Activated CD4-positive, alpha-beta T cell treated with anti-CD3 and anti-CD28 coated beads for 4 hours (primary cell): Measurements from ENCODE around the gene KLRC4.
"Not testable (repeated sequence)": the region's sequence is repeated elsewhere in the genome, so short reads cannot be mapped to it uniquely, and the experiment has no call there.

ENCODE experiments used
- DNase-seq, 2 donors: peaks; one replicate each; pipeline ENCODE4 v3.0.0-alpha.2; 2020

Gene KLRC4, protein sequence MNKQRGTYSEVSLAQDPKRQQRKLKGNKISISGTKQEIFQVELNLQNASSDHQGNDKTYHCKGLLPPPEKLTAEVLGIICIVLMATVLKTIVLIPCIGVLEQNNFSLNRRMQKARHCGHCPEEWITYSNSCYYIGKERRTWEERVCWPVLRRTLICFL

DNA sequence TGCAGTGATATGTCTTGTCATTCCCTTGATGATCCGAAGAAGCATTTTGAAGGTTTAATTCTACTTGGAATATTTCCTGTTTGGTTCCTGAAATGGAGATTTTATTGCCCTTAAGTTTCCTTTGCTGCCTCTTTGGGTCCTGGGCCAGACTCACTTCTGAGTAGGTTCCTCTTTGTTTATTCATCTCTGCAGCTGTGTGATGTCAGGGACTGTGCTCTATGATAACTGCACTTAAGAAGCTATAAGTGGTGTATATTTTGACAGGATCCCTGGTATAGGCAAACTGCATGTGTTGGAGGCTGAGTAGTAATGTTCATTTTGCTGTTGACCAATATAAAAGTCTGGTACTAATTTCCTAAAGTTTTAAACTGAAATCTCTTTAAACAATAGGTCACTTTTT, at the start of gene KLRC4:
KLRC4 (minus strand) TSS at position 366 of the 400 bp plus-strand sequence; CDS start at position 184, 182 bp downstream.
- no peak for DNase-seq

DNA sequence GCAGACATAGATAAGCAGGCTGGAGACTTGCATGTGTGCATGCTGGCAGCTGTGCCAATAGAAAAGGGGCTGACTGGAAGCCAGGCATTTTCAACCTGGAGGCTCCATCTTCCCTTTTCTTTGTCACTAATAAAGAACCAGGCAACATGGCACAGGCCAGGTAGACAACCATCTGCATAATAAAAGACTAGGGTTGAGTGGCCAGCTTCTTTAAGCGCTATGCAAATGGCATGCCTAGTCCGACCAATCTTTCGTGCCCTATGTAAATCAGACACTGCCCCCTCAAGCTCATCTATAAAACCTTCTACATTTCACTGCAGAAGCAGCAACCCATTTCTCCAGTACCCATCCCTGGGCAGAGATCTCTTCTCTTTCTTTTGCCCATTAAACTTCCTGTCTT, 48.2 kb upstream of the KLRC4 start:
- no peak for DNase-seq

DNA sequence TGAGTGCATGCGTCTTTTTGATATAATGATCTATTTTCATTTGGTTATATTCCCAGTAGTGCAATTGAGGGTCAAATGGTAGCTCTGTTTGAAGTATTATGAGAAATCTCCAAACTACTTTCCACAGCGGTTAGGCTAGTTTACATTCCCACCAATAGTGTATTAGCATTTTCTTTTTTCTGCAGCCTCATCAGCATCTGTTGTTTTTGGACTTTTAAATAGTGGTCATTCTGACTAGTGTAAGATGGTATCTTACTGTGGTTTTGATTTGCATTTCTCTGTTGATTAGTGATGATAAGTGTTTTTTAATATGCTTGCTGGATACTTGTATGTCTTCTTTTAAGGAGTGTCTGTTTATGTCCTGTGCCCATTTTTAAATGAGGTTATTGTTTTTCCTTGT, 47.3 kb upstream of the KLRC4 start:
- DNase-seq, result no peak

DNA sequence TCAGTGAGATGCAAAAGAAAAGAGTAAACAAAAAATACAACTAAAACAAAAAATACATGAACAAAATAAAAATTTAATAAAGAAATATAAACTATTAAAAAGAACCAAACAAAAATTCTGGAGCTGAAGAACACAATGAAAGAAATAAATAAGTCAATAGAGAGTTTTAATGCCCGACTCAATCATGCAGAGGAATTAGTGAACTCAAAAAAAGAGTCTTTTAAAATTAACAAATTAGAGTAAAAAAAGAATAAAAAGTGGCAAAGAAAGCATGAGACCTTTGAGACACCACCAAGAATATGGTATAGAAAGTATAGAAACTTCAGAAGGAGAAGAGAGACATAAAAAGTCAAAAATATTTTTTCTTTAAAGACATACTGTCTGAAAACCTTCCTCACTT, 46.2 kb upstream of the KLRC4 start:
- DNase-seq, result no peak

DNA sequence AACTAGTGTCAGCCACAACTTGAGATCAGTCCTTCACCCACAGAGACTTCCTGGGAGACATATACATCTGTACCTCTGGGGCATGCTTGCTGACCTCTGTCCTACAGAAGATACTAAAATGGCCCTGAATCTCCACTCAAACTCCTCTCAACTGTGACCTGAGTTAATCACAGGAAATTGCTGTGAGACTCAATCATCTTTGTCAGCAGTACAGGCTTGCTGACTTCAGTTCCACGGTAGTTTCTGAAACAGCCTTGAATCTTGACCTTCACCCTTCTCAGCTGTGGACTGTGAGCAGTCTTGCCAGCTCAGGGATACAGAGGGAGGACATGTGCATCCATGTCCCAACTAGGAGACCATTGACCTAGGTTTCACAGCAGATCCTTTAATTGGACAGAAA, 45.0 kb upstream of the KLRC4 start:
- no peak for DNase-seq

DNA sequence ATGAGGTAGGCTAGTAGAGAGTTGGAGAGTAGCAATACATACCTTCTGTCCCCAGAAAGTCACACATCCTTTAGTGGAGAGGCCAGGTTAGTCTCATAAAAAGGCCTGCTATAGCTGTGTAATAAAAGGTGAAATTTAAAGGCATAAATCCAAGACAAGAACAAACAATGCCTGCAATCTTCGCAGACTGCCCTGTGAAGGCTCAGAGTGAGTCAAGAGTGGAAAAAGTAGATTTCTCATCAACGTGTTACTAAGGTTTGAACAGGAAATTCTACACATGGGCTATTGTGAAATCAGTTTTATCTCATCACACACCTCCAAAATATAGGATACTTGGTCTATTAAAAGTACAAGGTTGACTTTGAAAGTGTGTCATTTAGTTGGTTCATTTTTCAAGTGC, 43.6 kb upstream of the KLRC4 start, which contains the start of gene KLRC1:
KLRC1 (minus strand) TSS at position 222 of the 400 bp plus-strand sequence. CDS start 2,221 bp downstream, outside the sequence.
- no peak for DNase-seq

DNA sequence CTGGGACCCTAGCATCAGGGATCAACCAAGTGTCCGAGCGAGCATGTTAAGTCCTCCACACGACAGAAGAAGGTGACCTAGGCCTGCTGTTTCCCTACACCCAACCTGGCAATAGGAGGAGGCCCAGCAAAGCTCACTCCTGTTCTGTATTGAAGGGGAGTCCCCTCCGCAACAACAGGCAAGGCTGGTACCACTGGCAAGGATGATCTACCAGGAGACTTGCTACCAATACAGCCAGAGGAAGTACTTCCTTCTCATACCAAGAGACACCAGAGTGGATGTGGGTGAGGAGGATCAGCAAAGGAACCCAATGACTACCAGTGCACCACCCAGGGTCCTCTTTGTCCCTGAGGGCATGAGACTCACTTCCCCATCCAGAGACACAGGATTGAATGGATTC, 38.7 kb upstream of the KLRC4 start:
- no peak for DNase-seq

DNA sequence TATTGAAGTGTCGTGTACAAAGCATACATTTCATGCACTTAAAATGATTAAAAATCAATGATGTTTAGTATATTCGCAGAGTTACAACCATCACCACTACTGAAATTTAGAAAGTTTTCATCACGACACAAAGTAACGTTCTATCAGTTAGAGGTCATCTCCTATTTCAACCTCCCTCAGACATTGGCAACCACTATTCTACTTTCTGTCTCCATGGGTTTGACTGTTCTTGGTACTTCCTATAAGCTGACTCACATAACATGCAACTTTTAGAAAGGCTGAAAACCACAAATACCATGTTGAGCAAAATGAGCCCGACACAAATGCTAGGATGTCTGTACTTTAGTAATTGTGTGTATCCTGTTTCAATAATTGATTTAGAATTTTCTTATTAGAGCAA, 36.5 kb upstream of the KLRC4 start:
- DNase-seq, result not testable (repeated sequence)

DNA sequence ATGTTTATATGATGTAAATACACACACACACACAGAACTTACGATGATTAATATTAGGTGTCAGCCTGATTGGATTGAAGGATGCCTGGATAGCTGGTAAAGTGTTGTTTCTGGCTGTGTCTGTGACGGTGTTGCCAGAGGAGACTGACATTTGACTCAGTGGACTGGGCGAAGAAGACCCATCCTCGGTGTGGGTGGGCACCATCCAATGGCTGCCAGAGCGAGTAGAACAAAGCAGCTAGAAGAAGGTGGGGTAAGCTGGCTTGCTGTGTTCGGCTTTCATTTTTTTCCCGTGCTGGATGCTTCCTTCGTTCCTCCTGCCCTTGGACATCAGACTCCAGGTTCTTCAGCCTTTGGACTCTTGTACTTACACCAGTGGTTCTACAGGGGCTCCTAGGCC, 31.6 kb upstream of the KLRC4 start:
- not testable (repeated sequence) for DNase-seq

DNA sequence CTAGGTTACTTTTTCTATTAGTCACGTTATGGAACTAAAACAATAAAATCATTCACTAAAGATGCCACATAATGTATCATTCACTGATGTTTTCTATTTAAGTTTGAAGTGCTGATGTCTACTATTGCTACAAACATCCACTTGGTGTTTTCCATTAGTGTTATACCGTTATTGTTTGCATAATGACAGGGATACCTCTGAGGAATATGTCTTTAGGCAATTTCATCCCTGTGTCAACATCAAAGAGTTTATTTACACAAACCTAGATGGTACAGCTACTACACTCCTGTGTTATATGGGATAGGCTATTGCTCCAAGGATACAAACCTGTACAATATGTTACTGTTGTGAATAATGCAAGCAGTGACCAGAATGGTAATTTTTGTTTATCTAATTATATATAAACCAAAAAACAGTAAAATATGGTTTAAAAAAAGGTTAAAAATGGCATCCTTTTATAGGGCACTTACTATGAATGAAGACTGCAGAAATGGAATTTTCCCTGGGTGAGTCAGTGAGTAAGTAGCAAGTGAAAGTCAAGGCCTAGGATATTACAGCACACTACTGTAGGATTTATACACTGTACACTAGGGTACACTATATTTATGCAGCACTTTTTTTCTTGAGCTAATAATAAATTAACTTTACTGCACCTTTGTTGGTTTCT, 30.2 kb upstream of the KLRC4 start:
- not testable (repeated sequence) for DNase-seq

DNA sequence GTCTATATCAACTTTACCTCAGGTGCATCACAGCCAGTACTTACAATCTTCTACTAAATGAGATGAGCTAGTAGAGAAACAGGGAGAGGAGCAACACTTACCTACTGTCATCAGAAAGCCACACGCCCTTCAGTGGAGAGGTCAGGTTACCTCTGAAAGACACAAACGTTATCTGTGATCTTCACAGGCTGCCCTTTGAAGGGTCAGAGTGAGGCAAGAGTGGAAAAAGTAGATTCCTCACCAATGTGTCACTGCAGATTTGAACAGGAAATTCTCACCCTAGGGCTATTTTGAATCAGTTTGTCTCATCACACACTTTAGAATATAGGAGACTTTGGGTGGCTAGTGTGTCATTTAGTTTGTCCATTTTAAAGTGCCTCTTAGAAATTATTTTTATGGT, 28.0 kb upstream of the KLRC4 start:
- not testable (repeated sequence) for DNase-seq

DNA sequence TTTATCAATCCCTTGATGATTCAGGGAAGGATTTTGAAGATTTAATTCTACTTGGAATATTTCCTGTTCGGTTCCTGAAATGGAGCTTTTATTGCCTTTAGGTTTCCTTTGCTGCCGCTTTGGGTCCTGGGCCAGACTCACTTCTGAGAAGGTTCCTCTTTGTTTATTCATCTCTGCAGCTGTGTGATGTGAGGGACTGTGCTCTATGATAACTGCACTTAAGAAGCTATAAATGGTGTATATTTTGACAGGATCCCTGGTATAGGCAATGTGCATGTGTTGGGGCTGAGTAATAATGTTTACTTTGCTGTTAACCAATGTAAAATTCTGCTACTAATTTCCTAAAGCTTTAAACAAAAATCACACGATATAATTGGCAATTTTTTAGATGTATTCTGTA, 26.3 kb upstream of the KLRC4 start, which contains the start of gene KLRC2:
KLRC2 (minus strand) TSS at position 195 of the 400 bp plus-strand sequence; CDS start at position 171, 24 bp downstream.
- not testable (repeated sequence) for DNase-seq

DNA sequence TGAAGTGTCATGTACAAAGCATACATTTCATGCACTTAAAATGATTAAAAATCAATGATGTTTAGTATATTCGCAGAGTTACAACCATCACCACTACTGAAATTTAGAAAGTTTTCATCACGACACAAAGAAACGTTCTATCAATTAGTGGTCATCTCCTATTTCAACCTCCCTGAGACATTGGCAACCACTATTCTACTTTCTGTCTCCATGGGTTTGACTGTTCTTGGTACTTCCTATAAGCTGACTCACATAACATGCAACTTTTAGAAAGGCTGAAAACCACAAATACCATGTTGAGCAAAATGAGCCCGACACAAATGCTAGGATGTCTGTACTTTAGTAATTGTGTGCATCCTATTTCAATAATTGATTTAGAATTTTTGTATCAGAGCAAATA, 21.1 kb upstream of the KLRC4 start:
- DNase-seq, result not testable (repeated sequence)

DNA sequence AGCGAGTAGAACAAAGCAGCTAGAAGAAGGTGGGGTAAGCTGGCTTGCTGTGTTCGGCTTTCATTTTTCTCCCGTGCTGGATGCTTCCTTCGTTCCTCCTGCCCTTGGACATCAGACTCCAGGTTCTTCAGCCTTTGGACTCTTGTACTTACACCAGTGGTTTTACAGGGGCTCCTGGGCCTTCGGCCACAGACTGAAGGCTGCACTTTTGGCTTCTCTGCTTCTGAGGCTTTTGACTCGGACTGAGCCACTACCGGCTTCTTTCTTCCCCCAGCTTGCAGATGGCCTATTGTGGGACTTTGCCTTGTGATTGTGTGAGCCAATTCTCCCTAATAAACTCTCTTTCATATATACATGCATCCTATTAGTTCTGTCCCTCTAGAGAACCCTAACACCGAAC, 16.4 kb upstream of the KLRC4 start:
- not testable (repeated sequence) for DNase-seq

DNA sequence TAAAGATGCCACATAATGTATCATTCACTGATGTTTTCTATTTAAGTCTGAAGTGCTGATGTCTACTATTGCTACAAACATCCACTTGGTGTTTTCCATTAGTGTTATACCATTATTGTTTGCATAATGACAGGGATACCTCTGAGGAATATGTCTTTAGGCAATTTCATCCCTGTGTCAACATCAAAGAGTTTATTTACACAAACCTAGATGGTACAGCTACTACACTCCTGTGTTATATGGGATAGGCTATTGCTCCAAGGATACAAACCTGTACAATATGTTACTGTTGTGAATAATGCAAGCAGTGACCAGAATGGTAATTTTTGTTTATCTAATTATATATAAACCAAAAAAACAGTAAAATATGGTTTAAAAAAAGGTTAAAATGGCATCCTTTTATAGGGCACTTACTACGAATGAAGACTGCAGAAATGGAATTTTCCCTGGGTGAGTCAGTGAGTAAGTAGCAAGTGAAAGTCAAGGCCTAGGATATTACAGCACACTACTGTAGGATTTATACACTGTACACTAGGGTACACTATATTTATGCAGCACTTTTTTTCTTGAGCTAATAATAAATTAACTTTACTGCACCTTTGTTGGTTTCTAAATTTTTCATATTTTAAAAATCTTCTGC, 14.8 kb upstream of the KLRC4 start:
- DNase-seq, result not testable (repeated sequence)

DNA sequence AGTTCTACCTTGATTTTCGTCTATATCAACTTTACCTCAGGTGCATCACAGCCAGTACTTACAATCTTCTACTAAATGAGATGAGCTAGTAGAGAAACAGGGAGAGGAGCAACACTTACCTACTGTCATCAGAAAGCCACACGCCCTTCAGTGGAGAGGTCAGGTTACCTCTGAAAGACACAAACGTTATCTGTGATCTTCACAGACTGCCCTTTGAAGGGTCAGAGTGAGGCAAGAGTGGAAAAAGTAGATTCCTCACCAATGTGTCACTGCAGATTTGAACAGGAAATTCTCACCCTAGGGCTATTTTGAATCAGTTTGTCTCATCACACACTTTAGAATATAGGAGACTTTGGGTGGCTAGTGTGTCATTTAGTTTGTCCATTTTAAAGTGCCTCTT, 12.6 kb upstream of the KLRC4 start:
- not testable (repeated sequence) for DNase-seq

DNA sequence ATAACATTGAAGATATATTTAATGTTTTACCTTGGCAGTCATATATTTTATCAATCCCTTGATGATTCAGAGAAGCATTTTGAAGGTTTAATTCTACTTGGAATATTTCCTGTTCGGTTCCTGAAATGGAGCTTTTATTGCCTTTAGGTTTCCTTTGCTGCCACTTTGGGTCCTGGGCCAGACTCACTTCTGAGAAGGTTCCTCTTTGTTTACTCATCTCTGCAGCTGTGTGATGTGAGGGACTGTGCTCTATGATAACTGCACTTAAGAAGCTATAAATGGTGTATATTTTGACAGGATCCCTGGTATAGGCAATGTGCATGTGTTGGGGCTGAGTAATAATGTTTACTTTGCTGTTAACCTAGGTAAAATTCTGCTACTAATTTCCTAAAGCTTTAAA, 10.8 kb upstream of the KLRC4 start, which contains the start of gene KLRC3:
KLRC3 (minus strand) TSS at position 262 of the 400 bp plus-strand sequence; CDS start at position 217, 45 bp downstream.
- not testable (repeated sequence) for DNase-seq

DNA sequence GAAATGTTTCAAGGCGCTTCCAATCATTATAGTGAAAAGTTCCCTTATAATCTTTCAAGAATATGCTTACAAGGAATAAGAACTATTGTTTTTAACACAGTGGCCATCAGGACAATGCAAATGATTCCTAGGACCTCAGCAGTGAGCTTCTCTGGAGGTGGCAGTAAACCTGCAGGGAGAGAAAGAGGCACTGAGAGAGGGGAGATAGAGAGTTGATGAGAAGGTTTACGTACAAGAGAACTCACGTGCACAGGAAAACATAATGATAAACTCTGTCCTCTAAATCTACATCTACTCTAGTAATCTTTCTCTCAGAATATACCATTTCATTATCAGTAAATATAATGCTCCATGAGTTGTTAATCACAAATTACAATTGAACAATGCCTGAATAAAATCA, 715 bp downstream of the KLRC4 start:
- DNase-seq, result no peak

DNA sequence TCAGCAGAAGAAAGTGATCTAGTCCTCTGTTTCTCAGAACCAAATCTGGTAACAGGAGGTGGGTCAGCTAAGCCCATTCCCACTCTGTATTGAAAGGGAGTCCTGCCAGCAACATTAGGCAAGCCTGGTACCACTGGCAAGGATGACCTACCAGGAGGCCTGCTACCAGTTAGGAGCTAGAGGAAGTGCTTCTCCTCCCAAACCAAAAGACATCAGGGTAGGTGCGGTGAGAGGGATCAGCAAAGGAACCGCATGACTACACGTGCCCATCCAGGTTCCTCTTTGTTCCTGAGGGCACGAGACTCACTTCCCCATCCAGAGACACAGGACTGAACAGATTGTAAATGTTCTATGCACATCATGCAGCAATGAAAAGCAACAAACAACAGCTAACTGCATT, 2.8 kb downstream of the KLRC4 start:
- no peak for DNase-seq

DNA sequence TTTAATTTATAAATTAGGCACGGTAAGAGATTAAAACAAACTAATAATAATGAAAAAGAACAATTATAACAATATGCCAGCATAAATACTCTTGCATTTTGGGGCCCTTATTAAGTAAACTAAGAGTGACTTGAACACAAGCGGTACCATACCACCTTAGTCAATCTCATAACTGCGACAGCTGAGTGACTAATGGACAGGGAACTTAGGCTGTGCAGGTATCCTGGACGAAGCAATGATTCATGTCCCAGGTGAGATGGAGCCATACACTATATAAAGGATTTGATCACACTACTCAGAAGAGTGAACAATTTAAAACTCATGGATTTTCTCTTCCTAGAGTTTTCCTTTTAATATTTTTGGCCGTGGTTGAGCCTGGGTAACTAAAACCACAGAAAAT, 4.3 kb downstream of the KLRC4 start:
- DNase-seq, result no peak

DNA sequence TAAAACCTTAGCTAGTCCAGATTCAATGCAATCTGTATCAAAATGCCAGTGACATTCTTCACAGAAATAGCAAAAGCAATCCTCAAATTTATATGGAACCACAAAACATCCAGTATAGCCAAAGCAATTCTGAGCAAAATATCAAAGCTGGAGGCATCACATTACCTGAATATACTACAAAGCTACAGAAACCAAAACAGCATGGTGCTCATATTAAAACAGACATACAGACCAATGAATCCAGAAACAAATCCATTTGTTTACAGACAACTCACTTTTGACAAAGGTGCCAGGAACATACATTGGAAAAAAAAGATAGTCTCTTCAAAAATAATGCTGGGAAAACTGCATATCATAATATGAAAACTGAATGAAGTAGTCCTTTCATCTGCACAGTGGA, 4.8 kb downstream of the KLRC4 start:
- DNase-seq, result no peak

DNA sequence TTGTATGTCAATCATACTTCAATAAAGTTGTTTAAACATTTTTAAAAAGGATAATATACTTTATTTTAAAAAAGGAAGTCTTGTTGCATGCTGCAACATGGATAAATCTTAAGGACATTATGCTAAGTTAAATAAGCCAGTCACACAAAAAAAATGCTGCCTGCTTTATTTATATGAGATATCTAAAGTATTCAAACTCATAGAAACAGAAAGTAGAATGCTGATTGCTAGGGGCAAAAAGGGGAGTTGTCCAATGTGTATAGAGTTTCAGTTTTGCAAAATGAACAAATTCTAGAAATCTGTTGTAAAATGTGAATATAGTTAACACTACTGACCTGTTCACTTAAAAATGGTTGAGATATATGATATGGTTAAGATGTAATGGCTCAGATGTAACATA, 8.7 kb downstream of the KLRC4 start:
- no peak for DNase-seq

DNA sequence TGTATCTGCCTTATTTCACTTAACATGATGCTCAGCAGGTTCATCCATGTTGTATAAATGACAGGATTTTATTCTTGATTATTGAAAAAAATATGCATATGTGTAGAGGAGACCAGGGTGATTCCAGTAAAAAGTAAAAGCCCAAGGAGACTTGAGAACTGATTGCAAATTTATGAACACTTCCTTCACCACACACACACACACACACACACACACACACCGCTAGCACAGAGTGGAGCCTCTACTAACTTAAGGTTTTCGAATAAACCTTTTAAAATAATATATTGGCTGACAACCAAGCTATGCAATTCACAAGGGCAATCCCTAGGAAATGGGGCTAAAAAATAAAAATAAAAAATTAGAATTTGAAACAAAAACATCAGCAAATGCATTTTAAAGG, 11.4 kb downstream of the KLRC4 start:
- DNase-seq, result no peak

DNA sequence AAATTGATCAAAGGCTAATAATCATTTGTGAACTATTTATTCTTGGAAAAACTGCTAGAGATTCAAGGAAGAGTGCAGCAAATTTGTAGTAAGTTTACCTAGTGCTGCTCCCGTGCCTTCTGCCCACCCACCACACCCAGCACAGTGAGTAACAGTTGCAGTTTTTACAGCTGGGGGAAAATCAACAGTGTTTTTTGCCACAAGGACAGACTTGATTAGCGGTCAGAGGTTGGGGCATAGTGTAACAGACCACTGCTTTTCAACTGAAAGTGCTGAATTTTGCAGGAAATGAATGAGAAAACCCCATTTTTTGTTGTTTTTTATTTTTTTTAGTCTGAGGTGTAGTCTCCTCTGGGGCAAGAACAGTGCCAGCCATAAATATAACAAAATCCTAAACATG, 12.3 kb downstream of the KLRC4 start:
- no peak for DNase-seq
